Pancreas (tissue), 10 donors: ENCODE measurements around the gene ANXA4. TPM values are rescaled to one million over a fixed set of nuclear protein-coding genes. Genes with fewer than 3 reads are reported as not detected.
A peak's percentile ranks its signal among the peaks of the same experiment; 100 is the strongest.

Experiments used
- ATAC-seq, 4 donors: fragments of 200-7000 bp; cut with Tn5 transposase; one replicate each; pipeline versions ENCODE4 v1.8.0 to v1.9.1; 2020; ENCODE audit warnings: mild to moderate bottlenecking in 4 of 4, moderate library complexity in 4 of 4
- DNase-seq, 6 donors: peaks; one replicate each; pipeline ENCODE4 v3.0.0-alpha.2; 2020
- FAIRE-seq: peaks from 2 replicates; lab custom pipeline; 2012; peaks lifted over from hg19 to GRCh38; lab: Jason Lieb, UNC
- H3K27ac ChIP-seq, 4 donors: fragments of 200-600 bp; sonication (generic); 1 replicate in 3 of 4; 2 replicates in 1 of 4; pipeline versions ENCODE4 v1.5.0 to v1.8.0; 2020
- H3K27me3 ChIP-seq, 4 donors: fragments of 200-600 bp; one replicate each; pipeline ENCODE4 v1.8.0; 2021
- H3K36me3 ChIP-seq, 3 donors: fragments of 200-600 bp; sonication (generic) in 1 of 3; one replicate each; pipeline versions ENCODE4 v1.5.0 to v1.8.0; 2020 to 2021
- H3K4me1 ChIP-seq, 3 donors: fragments of 200-600 bp; one replicate each; pipeline ENCODE4 v1.8.0; 2021
- H3K4me3 ChIP-seq, 4 donors: fragments of 200-600 bp; sonication (generic) in 2 of 4; one replicate each; pipeline versions ENCODE4 v1.5.0 to v1.8.0; 2020 to 2021
- H3K9me3 ChIP-seq, 4 donors: fragments of 200-600 bp; one replicate each; pipeline ENCODE4 v1.8.0; 2021
- CTCF ChIP-seq, 4 donors: fragments of 200-600 bp; sonication (generic) in 3 of 4; IDR thresholded peaks; one replicate each; pipeline versions ENCODE4 v1.5.0 to v1.8.0; 2021; ENCODE audit warnings: antibody characterized with exemption in 4 of 4
- WGBS, 2 donors: extraction: QIAGEN DNeasy Blood & Tissue Kit; methylation state at CpG; one replicate each; pipeline ENCODE4 v1.1.7; 2013; 5-methylcytosine and 5-hydroxymethylcytosine counted together
- intact Hi-C, 3 donors: fragments of 100-400 bp; cut with DNase I; formaldehyde crosslinking; loops; one replicate each; pipeline versions ENCODE4 v1.11.1 to v1.14.2; 2022
- polyA plus RNA-seq, 2 donors: library from polyadenylated mRNA; stranded (reverse); fragments of 200-250 nt; gene quantifications; one replicate each; pipeline ENCODE4 v1.2.3, GENCODE V29; 2013
- total RNA-seq, 6 donors: library from RNA; stranded (reverse); fragmentation: NEBNext Ultra II Directional in 4 of 6; extraction: Animal tissue kit (Norgen Biotek cat#: 25700) in 4 of 6; gene quantifications; one replicate each; pipeline versions ENCODE4 v1.2.1 to v1.2.4, GENCODE V29; 2021 to 2023
- donor health status: healthy with polysubstance abuse.
- donor health status: DM: no; HTN: no; CAD: no; lungs with moderate emphysema.
- donor health status: DM: no; HTN: no; CAD: no.
- donor health status: control.
- donor health status: control.
- donor health status: Bipolar disorder and iron deficiency.
- donor health status: DM: yes; HTN: yes; CAD: no.
- donor health status: DM: no; HTN: no; CAD: no.
- donor health status: DM: no; HTN: no; CAD: no.
- donor health status: DM: yes; HTN: yes; CAD: no.

ANXA4 gene
- total and polyA plus RNA-seq, 8 donors = 215 to 762 (median 463) TPM

GRCh38 chr2:69777786-69778105, 35.8 kb downstream of the ANXA4 start:
- ATAC-seq = no peak
- WGBS, 2 donors = 77 to 79% methylated on average over 4 of the region's 4 CpGs
- H3K27ac ChIP-seq = peak overlapping the region in 2 of 4 donors; percentile 57 to 75
- DNase-seq = no peak
- FAIRE-seq = no peak
- no peaks in the 10 kb centered on the region for H3K36me3 ChIP-seq
- intact Hi-C loops = no loop called here
- no peak overlapping the region for H3K4me3 ChIP-seq
- H3K27me3 ChIP-seq = no peaks in the 10 kb centered on the region
- TF ChIP-seq CTCF (IDR thresholded peaks at IDR 0.05) = no peak
- H3K4me1 ChIP-seq = peaks cover 33 to 70% (median 45%) of the 10 kb centered on the region in 3 donors
- no peaks in the 10 kb centered on the region for H3K9me3 ChIP-seq

GRCh38 chr2:69779258-69780001, 37.5 kb downstream of the ANXA4 start:
- Histone ChIP-seq H3K9me3 (no peaks in the 10 kb centered on the region), H3K4me1 (peaks cover 42 to 78% (median 58%) of the 10 kb centered on the region in 3 donors), H3K36me3 (no peaks in the 10 kb centered on the region), H3K27ac (peak overlapping the region; percentile 33 to 75 (median 60)), H3K27me3 (no peaks in the 10 kb centered on the region), H3K4me3 (no peak overlapping the region)
- TF ChIP-seq CTCF (IDR thresholded peaks at IDR 0.05) = no peak
- FAIRE-seq = no peak
- 49 to 54% methylated on average over 5 of the region's 5 CpGs for WGBS, 2 donors
- ATAC-seq = peak in 3 of 4 donors; percentile 4 to 47 (median 26)
- intact Hi-C loops = no loop called here
- DNase-seq = no peak

- 10 to 16% methylated on average over 5 of the region's 5 CpGs for WGBS, 2 donors
- intact Hi-C loops = no loop called here
Observed at GRCh38 chr2:69780921-69781320, 39.0 kb downstream of the ANXA4 start.

GRCh38 chr2:69781321-69782248, 39.7 kb downstream of the ANXA4 start:
- DNase-seq = peak in 4 of 6 donors; percentile 45 to 83 (median 72)
- Histone ChIP-seq H3K27me3 (no peaks in the 10 kb centered on the region), H3K9me3 (no peaks in the 10 kb centered on the region), H3K27ac (peak overlapping the region; percentile 9 to 75 (median 67)), H3K4me3 (no peak overlapping the region), H3K36me3 (no peaks in the 10 kb centered on the region), H3K4me1 (peaks cover 54 to 75% (median 75%) of the 10 kb centered on the region in 3 donors)
- no peak for TF ChIP-seq CTCF (IDR thresholded peaks at IDR 0.05)
- no peak for FAIRE-seq
- intact Hi-C loops = no loop called here
- ATAC-seq = peak; percentile 76 to 85 (median 84)
- 5 to 13% methylated on average over 5 of the region's 5 CpGs for WGBS, 2 donors

More at GRCh38 chr2:69780921-69781320, 39.0 kb downstream of the ANXA4 start:
- peak overlapping the region; percentile 33 to 75 (median 60) for H3K27ac ChIP-seq
- FAIRE-seq (no peak), DNase-seq (no peak), ATAC-seq (peak in 3 of 4 donors; percentile 22 to 43 (median 29))
- no peaks in the 10 kb centered on the region for H3K36me3 ChIP-seq
- H3K9me3 ChIP-seq = no peaks in the 10 kb centered on the region
- H3K4me3 ChIP-seq = no peak overlapping the region
- TF ChIP-seq CTCF (IDR thresholded peaks at IDR 0.05) = no peak
- H3K27me3 ChIP-seq = no peaks in the 10 kb centered on the region
- H3K4me1 ChIP-seq = peaks cover 52 to 75% (median 68%) of the 10 kb centered on the region in 3 donors
